GM21447 (cell line): ENCODE measurements around the gene ALDH1L1.

ENCODE experiments used
- ATAC-seq: cut with Tn5 transposase; IDR thresholded peaks from one replicate; pipeline ENCODE4 v1.9.1; 2021; ENCODE audit not compliant: unreplicated experiment

The ALDH1L1 gene

DNA sequence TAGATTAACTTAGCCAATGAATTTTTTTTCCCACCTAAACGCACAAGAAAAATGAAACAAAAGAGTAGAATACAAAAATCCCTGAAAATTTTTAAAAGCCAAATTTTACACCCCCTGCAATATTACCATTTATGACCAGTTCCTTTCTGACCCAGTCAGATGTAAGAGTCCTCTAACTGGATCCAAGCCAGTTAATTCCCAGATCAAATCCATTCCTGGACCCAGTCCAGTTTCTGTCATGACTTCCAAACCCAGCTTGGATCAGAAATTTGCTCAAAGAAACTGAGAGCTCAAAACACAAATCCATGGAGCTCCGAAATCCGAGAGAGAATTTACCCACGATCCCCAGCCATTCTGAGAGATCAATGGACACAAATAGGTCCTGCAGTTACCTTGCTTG, 17.0 kb upstream of the ALDH1L1 start:
- ATAC-seq = no peak

GRCh38 chr3:126194713-126195305, 14.4 kb upstream of the ALDH1L1 start:
- no peak for ATAC-seq

DNA sequence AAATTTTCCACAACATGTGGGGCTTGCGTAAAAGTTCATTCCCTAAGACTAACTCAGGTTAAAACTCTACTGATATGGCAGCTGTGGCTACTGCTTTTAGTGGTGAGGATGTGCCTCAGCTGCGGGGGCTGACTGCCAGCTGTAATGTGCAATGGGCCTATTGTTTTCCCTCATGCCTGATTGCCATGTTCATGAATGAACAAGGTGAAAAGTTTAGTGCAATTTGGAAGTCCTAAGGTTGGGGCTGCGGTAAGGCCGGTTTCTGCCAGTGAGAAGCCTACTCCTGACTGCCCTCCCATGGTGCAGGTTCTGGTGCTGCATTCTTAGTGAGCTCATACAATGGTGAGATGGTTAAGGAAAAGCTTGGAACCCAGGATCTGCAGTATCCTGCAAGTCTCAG, 10.9 kb upstream of the ALDH1L1 start:
- ATAC-seq = no peak

- no peak for ATAC-seq
Measured at GRCh38 chr3:126187920-126188319, 7.5 kb upstream of the ALDH1L1 start.

GRCh38 chr3:126186749-126187148, 6.4 kb upstream of the ALDH1L1 start:
- no peak for ATAC-seq

- no peak for ATAC-seq
Measured at GRCh38 chr3:126186271-126186670, 5.9 kb upstream of the ALDH1L1 start.

DNA sequence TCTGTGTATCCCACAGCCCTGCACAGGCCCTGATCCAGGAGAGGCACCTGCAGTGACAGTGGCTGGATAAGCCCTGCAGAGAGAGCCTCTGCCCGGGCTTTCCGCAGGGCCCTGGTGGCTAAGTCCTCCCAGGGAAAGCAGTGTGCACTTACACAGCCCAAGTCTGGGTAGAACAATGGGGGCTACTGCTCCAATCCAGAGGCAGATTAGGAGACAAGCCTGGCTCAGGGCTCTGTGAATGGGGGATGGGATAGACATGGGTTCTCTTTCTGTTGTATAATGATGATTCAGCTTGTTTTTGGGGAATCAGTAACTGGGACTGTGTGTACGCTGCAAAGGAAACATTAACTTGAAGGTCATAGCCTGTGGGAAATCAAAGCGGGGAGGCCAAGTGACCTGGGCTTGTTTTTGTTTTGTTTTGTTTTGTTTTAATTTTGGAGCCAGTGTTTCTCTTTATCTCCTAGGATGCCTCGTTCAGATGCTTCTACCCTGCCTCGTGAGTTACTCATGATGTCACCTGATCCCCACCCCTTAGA, 4.1 kb upstream of the ALDH1L1 start:
- ATAC-seq = no peak

GRCh38 chr3:126181398-126181725, 976 bp upstream of the ALDH1L1 start:
- ATAC-seq = no peak

DNA sequence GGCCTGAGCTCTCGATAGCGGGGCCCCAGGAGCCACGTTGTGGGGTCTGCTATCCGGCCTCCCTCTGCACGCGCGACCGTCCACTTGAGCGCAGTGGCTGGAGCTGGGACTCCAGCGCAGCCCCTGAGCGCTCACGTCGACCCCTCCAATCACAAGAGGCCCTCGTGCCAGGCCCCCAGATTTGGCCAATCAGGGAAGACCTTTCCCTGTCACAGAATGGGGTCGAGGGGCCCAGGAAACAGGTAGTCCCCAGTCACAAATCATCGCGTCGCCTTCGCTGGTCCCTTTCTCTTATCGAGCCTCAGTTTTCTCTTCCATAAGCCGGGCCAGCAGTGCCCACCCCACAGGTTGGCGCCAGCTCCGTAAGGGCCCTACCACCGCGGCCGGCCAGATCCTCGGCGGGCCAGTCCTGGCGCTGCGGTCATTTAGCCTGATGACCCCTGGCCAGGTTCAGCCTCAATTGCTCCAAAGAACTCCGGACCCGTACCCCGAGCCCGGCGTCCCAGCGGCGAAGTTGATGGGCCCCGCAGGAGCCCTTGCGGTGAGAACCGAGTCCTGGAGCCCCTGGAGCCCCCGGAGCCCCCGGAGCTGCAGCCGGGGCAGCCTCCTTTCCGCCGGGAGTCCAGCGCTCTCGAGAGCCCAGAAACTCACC, 435 bp downstream of the ALDH1L1 start:
- no peak for ATAC-seq

DNA sequence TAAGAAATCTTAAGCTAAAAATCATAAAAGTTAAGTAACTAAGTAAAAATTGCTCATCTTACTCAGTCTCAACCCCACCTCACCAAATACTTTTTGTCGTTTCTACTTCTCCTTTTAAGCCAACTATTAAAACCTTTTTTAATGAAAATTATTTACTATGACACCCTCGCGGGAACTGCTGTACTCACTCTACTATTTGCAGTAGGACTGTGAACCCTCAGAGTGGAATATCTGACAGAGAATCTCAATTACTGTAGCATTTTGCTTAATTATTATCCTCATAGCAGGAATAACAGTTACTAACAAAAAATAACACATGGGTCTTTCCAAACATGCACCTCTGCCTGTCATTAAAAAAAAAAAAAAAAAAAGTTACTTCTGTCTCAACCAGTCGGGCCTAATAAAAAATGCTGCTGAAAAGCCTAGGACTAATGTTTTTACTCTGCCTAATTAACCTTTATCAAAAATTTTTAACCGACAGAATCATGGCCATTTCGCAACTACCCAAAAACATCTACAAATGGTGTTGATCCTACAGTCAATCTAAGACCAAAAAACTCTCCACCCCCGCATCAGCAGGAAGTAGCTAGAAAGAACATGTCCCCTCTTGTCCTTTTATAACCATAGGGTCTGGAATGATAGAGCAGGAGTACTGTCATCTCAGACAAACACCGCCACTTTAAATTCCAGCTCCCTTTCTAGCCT, 10.2 kb downstream of the ALDH1L1 start:
- no peak for ATAC-seq

DNA sequence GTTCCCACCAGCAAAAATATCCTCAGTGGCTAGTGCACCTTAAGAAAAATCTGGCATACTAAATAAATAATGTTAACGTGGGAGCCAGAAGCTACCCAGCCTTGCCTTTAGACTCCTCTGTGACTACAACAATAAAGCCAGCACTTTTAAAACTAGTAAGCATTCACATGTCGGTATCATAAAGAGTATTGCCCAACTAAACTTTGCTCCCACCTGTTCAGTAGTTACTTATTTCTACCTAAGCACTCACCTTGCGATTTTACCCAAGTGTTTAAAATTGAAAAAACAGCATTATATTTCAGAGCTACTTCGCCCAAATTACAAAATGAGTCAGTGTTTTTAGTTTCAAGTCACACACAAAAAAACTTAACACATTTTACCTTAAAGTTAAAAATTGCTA, 12.8 kb downstream of the ALDH1L1 start:
- no peak for ATAC-seq

- no peak for ATAC-seq
Measured at GRCh38 chr3:126166009-126166408, 14.4 kb downstream of the ALDH1L1 start.

DNA sequence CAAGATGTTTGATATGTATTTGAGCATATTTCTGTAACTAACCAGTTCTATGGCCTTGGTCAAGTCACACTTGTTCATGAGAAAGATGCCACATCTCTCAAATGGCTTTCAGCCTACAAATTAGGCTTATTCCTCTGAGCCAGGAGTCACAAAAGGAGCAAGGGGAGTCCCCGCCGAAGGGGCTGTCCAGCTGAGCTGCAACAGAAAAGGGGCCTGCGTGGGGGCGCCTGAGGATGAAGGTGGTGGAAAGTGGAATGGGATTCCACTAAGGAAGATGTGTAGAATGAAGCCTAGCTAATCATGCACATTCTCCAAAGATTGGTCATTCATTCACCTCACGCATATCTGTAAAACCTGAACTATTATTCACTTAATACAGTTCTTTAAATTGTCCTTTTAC, 19.1 kb downstream of the ALDH1L1 start:
- ATAC-seq = no peak

GRCh38 chr3:126160243-126161210, 19.9 kb downstream of the ALDH1L1 start:
- no peak for ATAC-seq

- no peak for ATAC-seq
Measured at GRCh38 chr3:126159476-126159875, 20.9 kb downstream of the ALDH1L1 start.

GRCh38 chr3:126158912-126159454, 21.4 kb downstream of the ALDH1L1 start:
- ATAC-seq = no peak

DNA sequence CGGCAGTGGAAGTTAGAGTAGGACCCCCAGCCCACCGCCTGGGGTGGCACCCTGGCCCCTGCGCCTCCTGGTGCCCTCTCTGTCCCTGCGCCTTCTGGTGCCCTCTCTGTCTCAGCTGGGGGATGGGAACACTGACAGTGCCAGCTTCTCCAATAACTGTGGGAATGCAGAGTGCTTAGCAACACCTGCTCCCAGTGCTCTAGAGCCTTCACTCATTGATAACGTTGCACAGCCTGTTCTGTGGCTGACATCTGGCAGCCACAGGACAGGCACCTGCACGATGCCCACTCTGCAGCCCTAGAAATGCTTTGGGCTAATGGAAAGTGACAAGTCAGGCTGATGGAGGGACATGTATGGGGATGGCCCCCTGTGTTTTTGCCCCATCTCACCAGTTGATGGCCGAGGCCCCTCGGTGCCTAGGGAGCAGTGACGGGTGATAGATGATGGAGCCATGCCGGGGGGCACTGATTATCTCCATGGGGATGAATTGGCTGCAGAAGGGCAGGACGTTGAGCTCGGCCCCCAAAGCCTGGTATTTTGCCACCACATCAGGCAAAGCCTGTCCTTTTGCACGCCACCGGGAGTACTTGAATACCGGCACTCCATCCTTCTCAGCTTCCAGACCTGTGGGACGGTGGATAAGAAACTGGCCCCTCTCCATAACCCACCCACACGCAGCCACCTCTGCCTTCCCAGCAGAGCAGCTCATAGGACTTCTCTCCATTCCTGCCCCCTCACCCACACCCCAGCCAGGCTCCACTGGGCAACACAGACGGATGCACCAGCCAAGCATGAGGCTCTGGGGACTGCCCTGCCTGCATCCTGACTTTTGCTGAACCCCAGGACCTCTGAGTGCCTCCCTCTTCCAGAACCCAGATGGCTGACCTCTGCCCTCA, 22.1 kb downstream of the ALDH1L1 start:
- ATAC-seq = no peak

- ATAC-seq = no peak
Measured at GRCh38 chr3:126157083-126157768, 23.2 kb downstream of the ALDH1L1 start.

- no peak for ATAC-seq
Measured at GRCh38 chr3:126156468-126156867, 23.9 kb downstream of the ALDH1L1 start.
